Dedifferentiated amniotic fluid mesenchymal stem cell (primary cell): ENCODE measurements around the gene RASAL2.

Experiments used
- DNase-seq: peaks from one replicate; pipeline ENCODE4 v3.0.0-alpha.2; 2016; ENCODE audit errors: extremely low spot score

RASAL2 gene

DNA sequence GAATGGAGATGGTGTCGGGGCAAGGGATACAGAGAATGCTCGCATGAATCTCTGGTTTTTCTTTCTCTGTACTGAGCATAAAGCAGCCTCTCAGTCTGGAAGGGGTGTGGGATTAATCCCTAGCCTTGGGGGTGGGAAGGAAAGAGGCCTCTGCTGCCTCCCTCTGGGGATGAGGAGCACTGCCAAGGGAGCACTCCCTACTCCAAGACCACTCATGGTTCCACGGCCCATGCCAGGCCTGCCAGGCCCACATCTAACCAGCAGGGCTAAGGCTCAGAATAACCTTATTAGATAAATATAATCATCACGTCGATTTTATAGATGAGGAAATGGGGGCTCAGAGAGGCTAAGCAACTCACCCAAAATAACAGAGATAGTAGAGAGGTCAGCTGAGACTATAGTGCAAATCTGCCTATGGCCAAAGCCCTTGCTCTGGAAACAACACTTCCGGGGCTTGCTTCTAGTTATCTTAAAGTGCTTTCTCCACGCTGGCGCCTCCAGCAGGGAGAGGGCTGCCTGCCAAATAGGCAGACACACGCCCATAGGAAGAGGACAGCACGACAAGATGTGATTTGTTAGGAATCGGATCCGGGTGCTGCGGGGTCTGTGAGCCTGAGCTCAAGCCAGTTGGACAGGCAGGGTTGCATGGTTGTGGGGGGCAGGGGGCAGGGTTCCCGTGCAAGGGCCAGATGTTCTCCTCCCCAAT lies 419.5 kb downstream of the RASAL2 start:
- DNase-seq, result no peak

DNA sequence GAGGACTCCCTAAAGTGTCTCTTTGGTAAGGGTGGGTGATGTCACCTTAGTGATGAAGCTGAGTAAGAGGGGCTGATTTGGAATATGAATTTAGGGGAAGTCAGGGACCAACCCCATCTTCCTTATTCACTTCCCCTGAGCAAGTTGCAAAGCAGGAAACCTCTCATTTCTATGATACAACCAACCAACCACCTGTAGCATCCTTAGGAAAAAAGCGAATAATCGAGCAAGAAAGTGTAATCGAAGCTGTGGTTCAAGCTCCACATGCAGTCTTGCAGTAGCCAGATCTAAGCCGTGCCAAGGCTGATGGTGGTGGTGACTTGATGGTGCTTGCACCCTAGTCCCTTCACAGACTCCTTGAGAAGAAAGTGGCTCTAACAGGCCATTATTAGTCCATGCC lies 422.2 kb downstream of the RASAL2 start:
- DNase-seq, result no peak

DNA sequence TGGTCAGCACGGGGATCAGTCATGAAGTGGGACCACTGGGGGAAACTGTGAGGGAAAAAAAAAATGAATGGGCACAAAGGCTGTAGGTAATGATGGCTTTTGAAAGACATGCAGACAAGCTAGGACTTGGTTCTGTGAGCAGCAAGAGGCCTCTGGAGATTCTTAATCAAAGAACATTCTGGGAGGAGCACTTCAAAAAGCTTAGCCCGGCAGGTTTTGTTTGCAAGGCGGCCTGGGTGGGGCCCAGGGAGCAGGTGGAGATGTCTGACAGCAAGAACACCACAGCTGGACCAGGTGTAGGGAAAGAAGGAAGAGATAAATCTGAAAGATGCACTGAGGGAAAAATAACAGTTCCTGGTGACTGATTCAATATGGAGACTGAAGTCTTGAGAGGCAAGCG lies 425.0 kb downstream of the RASAL2 start:
- DNase-seq, result no peak

DNA sequence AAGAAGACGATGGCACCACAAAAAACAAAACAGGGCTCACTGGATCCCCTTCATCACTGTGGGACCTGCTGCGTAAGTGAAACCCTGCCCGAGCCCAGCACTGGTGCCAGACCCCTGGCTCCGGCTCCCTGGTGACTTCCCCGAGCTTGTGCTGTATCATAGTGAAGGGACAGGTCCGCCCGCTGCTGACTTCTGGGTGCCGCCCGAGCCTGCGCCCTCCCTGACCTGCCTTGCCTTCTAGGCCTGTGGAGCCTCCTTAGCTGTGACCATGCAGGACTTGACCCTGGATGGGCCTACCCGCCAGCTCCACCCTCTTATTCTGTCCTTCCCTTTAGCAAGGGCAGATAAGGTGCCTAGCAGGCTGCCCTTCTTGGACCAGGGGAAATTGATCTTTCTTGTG lies 426.9 kb downstream of the RASAL2 start:
- no peak for DNase-seq

DNA sequence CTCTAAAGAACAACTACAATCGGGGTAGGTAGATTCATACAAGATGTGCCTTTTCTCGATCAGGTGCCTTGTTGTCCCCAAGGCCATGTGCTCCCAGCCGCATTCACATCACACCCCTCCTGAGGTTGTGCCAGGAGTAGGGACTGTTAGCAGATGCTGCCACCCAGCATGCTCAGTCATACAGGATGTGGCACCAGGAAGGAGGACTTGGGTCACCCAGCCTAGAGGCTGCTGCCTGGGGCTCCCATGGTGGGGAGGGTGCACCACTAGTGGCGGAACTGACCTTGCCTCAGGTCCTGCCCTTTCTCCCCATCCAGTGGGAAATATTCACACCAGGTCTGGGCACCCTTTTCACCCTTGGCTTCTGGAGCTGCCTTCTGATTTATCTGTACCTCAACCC lies 427.3 kb downstream of the RASAL2 start:
- no peak for DNase-seq

DNA sequence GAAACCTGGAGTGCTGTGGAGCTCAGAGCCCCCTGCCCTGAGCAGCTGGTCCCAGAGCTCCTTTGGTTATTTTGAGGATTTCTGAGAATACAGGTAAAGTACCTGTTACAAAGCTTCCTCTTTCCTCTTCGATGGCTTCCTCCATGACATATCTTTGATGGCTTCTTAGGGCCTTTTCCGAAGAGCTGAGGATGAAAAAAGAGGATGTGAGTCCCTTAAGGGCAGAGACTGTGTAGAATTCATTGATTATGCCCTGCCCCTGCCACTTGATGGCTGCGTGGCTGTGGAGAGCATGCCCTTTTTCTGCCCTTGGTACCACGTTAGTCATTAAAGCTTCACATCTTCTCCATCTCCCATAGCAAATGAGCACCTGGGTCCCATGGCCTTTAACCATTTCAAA lies 433.2 kb downstream of the RASAL2 start:
- DNase-seq, result no peak

DNA sequence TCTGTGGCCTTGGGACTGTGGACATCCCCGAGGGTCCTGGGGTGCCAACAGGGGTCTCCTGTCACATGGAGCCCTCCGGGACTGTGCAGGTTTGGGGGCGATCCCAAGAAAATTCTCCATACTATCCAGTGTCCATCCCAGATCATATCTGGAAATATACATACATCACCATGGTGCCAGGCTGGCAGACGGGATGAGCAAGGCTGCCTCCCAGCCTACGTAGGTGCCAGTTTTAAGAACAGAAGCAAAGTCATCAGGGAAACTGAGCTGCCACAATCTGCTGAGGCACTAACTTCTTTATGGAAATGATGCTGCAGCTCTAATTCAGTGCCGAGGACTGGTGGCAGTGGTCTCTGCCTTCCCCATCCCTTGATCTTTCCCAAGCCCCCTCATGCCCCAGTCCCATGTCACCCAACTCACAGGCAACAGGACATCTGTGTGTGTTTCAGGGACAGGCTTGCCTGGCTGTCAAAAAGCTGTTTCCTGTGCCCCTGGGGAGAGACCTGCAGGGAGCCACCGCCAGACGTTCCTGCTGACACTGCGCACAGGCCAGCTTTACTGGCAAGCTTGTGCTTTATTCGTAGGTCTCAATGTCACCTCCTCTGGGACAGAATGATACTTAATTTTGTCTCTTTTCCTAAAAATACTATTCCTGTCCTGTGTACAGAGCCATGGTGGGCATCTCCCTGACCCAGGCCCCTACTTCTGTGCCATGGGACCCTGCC lies 434.5 kb downstream of the RASAL2 start:
- no peak for DNase-seq

DNA sequence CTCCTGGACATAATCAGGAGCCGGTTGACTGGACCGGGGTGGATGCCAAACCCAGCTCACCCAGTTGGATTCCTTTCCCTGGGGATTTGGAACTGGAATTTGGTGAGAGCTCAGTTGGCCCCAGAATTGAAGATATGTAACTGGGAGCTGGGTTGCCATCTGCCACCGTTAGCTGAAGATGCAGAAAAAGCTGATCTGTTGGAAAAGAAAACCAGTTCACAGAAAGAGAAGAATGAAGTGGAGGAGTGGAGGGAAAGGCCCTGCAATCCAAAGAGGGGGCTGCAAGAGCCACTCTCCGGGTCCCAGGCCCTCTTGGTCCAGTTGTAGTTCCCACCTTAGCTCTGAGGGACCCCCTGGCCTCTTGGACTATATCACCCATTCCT lies 435.0 kb downstream of the RASAL2 start:
- no peak for DNase-seq

DNA sequence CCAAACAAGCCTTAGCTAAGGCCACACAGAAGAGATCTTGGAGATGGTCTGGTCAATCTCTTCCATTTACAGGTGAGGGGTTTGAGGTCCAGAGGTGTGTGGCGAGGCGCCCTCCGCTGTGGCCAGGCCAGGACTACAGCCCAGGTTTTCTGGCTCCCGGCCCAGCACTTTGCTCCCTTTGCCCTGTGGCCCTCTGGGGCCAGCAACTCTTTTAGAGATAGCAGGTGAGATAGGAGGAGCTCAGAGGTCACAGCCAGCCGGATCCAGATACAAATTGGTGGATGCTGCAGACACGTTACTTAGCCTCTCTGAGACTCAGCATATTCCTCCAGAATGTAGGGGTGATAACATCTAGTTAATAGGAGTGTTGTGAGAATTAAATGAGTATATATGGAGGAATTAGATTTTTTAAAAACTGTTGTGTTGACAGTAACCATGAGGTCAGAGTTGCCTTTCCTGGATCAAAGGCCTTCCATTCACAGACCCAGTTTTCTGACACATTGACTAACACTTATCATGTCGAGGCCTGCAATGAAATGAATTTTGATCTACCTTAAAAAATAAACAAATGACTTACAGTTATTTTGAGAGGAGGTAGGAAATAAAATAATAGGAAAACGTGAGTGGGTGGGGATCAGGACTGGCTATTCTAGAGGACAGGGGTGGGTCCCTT lies 435.6 kb downstream of the RASAL2 start:
- no peak for DNase-seq

DNA sequence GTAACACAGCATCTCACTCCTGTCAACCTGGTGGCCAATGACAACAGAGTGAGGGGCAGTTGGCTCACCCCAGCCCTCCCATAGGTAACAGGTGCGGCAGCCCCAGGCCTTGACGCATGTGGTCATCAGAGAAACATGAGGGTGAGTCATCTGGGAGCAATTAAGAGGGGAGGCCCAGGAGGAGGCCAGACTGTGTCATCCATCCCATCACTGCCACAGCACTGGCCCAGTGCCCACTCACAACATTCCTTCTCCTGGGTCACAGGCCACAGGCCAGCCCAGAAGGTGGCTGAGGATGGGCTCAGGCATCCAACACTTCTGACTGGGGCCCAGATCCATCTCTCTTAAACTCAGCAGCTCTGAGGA lies 436.1 kb downstream of the RASAL2 start:
- no peak for DNase-seq

DNA sequence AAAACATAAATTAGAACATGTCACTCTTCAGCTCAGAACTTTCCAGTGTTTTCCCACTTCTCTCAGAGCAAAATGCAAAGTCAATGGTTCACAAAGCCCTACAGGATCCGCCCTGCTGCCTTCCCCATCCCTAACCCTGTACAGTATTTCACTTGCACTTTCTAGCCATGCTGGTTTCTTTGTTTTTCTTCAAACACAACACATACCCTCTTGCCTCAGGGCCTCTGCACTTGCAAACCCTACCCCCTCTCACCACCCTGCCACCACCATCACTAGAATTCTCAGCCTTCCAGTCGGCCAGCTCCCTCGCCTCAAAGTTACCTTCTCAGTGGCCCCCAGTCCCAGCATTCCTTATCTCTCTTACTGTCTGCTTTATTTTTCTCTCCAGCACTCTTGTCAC lies 436.6 kb downstream of the RASAL2 start:
- DNase-seq, result no peak

DNA sequence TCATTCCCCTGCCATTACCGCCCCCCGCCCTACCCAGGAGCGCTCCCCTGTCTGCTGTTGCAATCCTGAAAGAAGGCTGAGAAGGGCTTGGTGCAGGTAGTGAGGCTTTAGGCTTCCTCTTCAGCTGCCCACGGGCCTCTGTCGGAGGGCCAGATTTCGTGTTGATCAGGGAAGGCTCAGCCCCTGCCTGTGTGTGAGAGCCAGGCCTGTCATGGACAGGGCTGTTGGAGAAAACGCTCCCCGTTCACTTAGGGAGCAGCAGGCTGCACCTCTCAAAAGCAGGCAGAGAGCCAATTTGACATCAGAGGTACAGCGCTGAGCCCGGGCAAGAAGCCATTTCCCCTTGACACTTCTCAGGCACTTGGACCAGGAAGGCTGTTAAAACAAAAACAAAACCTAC lies 438.0 kb downstream of the RASAL2 start:
- DNase-seq, result no peak

DNA sequence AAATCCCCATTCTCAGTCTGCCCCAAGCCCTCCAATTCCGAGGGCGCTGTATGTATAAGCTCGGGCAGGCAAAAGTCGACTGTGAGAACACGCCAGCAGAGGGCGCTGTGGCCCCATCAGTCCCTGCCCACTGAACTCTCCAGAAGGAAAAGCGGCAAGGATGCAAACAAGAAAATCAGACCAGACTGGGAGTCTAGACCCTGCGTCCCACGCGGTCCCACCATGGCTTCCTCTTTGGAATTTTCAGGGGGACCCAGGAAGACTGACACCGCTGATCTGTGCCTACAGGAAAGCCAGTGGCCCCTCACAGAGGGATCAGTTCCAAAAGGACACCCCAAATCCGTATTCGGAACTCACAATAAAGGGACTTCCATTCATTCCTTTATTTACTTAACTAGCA lies 438.5 kb downstream of the RASAL2 start:
- peak; percentile 74 for DNase-seq

DNA sequence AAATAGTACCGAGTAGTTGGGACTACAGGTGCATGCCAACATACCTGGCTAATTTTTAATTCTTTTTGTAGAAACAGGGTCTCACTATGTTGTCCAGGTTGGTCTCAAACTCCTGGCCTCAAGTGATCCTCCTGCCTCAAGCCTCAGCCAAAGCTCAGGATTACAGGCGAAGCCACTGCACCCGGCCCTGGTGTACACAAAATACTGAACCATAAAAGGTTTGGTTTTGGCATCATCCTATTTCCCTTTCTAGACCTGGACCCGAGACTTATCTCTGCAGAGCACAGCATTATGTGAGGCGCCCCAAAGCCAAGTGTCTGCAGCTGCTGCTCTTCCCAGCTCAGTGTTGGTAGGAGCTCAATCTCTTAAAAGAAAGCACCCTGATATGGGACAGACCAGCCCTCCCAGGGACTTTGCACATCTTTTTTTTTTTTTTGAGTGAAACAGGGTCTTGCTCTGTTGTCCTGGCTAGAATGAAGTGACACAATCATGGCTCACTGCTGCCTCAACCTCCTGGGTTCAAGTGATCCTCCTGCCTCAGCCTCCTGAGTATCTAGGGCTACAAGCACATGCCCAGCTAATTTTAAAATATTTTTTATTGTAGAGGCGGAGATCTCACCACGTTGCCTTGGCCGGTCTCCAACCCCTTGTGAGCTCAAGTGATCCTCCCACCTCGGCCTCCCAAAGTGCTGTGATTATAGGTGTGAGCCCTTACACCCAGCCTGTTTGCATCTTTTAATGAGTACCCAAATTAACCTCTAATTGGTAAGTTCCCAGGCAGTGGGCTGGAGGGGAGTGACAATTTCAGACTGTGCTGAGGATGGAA lies 439.4 kb downstream of the RASAL2 start:
- no peak for DNase-seq
